GM23248 (cell line): ENCODE data around the gene ZNF70. TPM values are rescaled to one million over a fixed set of nuclear protein-coding genes. Genes with fewer than 3 reads are reported as not detected.

ENCODE experiments used
- DNase-seq: peaks from one replicate; pipeline ENCODE4 v3.0.0-alpha.2; 2015
- H2AFZ ChIP-seq: fragments of 200-600 bp; sonication (generic); 2 replicates; pipeline ENCODE4 v1.6.1; 2016; ENCODE audit warnings: antibody characterized with exemption
- H3F3A ChIP-seq: fragments of 200-600 bp; sonication (generic); 2 replicates; pipeline ENCODE4 v1.6.1; 2016; ENCODE audit warnings: mild to moderate bottlenecking, antibody characterized with exemption, mixed run types; ENCODE audit not compliant: insufficient read depth
- H3K27ac ChIP-seq: fragments of 200-600 bp; sonication (generic); 2 replicates; pipeline ENCODE4 v1.5.1; 2016; ENCODE audit warnings: mild to moderate bottlenecking
- H3K27me3 ChIP-seq: fragments of 200-600 bp; sonication (generic); replicated peaks from 2 replicates; pipeline ENCODE4 v1.6.1; 2016; ENCODE audit warnings: mild to moderate bottlenecking; ENCODE audit not compliant: insufficient read depth
- H3K36me3 ChIP-seq: fragments of 200-600 bp; sonication (generic); 2 replicates; pipeline ENCODE4 v1.6.1; 2016; ENCODE audit warnings: low read depth, mild to moderate bottlenecking
- H3K4me1 ChIP-seq: fragments of 200-600 bp; sonication (generic); 2 replicates; pipeline ENCODE4 v1.6.1; 2016; ENCODE audit warnings: mild to moderate bottlenecking; ENCODE audit not compliant: insufficient read depth
- H3K4me2 ChIP-seq: fragments of 200-600 bp; sonication (generic); one replicate; pipeline ENCODE4 v1.6.1; 2016; ENCODE audit warnings: mild to moderate bottlenecking; ENCODE audit not compliant: unreplicated experiment
- H3K4me3 ChIP-seq: fragments of 200-600 bp; sonication (generic); 2 replicates; pipeline ENCODE4 v1.5.1; 2016; ENCODE audit warnings: mild to moderate bottlenecking
- H3K79me2 ChIP-seq: fragments of 200-600 bp; sonication (generic); 2 replicates; pipeline ENCODE4 v1.6.1; 2016; ENCODE audit warnings: mild to moderate bottlenecking; ENCODE audit not compliant: insufficient read depth
- H3K9ac ChIP-seq: fragments of 200-600 bp; sonication (generic); 2 replicates; pipeline ENCODE4 v1.6.1; 2016; ENCODE audit warnings: mild to moderate bottlenecking
- H3K9me2 ChIP-seq: fragments of 200-600 bp; sonication (generic); 2 replicates; pipeline ENCODE4 v1.6.1; 2016; ENCODE audit warnings: mixed run types, mild to moderate bottlenecking, moderate library complexity; ENCODE audit not compliant: insufficient read depth
- H3K9me3 ChIP-seq: fragments of 200-600 bp; sonication (generic); one replicate; pipeline ENCODE4 v1.6.1; 2017; ENCODE audit warnings: low read depth
- H4K20me1 ChIP-seq: fragments of 200-600 bp; sonication (generic); 2 replicates; pipeline ENCODE4 v1.6.0; 2016; ENCODE audit not compliant: insufficient read depth
- EZH2 ChIP-seq: fragments of 200-600 bp; sonication (generic); IDR thresholded peaks from 2 replicates; pipeline ENCODE4 v1.6.1; 2018; ENCODE audit warnings: antibody characterized with exemption, mild to moderate bottlenecking; ENCODE audit not compliant: insufficient read depth, poor library complexity, severe bottlenecking
- EZH2phosphoT487 ChIP-seq: fragments of 200-600 bp; sonication (generic); IDR thresholded peaks from 2 replicates; pipeline ENCODE4 v1.6.1; 2018; ENCODE audit warnings: antibody characterized with exemption, moderate library complexity, mild to moderate bottlenecking, low read depth; ENCODE audit not compliant: insufficient read depth
- WGBS, 2 experiments: methylation state at CpG; one replicate each; pipeline ENCODE4 v1.1.6; 2015 to 2017; ENCODE audit warnings: low lambda C conversion rate in 2 of 2, low coverage in 1 of 2; ENCODE audit errors: missing lambda C conversion rate in 2 of 2; 5-methylcytosine and 5-hydroxymethylcytosine counted together
- in situ Hi-C: fragments of 300-500 bp; cut with MboI; formaldehyde crosslinking; loops from 2 replicates; pipeline ENCODE4 v1.15.0; 2020
- polyA plus RNA-seq: library from polyadenylated mRNA; unstranded; fragments of >200 nt; fragmentation: Nextera tagmentation; extraction: Ambion mirVana; gene quantifications from 2 replicates; pipeline ENCODE4 v1.2.1, GENCODE V29; 2016
- total RNA-seq: library from RNA; depleted of rRNA; stranded (reverse); fragments of >200 nt; shearing (Covaris generic); gene quantifications from 2 replicates; pipeline ENCODE4 v1.2.3, GENCODE V29; 2014

ZNF70 gene
- total and polyA plus RNA-seq, 2 experiments from 2014 or later = 1.0 to 2.5 TPM

- 2 to 3% methylated on average over 5 of the region's 5 CpGs for WGBS, 2 experiments
- peak overlapping the region; percentile 59 for H2AFZ ChIP-seq
- H3K9me3 ChIP-seq = no peaks in the 10 kb centered on the region
- peak overlapping the region; percentile 93 for H3K4me3 ChIP-seq
- peak overlapping the region; percentile 99 for H3K9ac ChIP-seq
- H3K79me2 ChIP-seq = peaks cover 53% of the 10 kb centered on the region
- H3K4me2 ChIP-seq = peak overlapping the region; percentile 89
- H3K9me2 ChIP-seq = no peaks in the 10 kb centered on the region
- peaks cover 22% of the 10 kb centered on the region; the same call in 1 of the 2 replicates for H4K20me1 ChIP-seq
- H3K27ac ChIP-seq = peak overlapping the region; percentile 98
- H3K27me3 ChIP-seq = no peaks in the 10 kb centered on the region
- H3F3A ChIP-seq = peaks cover 10% of the 10 kb centered on the region
- no peak for DNase-seq
- in situ Hi-C loops = no loop called here
- TF ChIP-seq EZH2 (no peak), EZH2phosphoT487 (no peak)
- H3K4me1 ChIP-seq = peaks cover 27% of the 10 kb centered on the region
- no peaks in the 10 kb centered on the region for H3K36me3 ChIP-seq
These were observed 36.6 kb upstream of the ZNF70 start for GRCh38 chr22:23787600-23787896.

- no peaks in the 10 kb centered on the region for H3K9me2 ChIP-seq
- peak within 1 kb of the TSS; percentile 87 for H2AFZ ChIP-seq
- H3K27me3 ChIP-seq = no peaks in the 10 kb centered on the region
- 1% methylated on average over 60 to 79 of the region's 97 CpGs for WGBS, 2 experiments
- no peaks in the 10 kb centered on the region for H3K36me3 ChIP-seq
- peaks cover 12% of the 10 kb centered on the region for H3F3A ChIP-seq
- H3K9me3 ChIP-seq = no peaks in the 10 kb centered on the region
- TF ChIP-seq EZH2 (no peak), EZH2phosphoT487 (no peak)
- peak within 1 kb of the TSS; percentile 93 for H3K4me3 ChIP-seq
- peak; percentile 99 for DNase-seq
- H3K4me1 ChIP-seq = peaks cover 31% of the 10 kb centered on the region
- H4K20me1 ChIP-seq = peaks cover 18% of the 10 kb centered on the region; the same call in 1 of the 2 replicates
- peak within 1 kb of the TSS; percentile 99 for H3K9ac ChIP-seq
- H3K4me2 ChIP-seq = peak within 1 kb of the TSS; percentile 89
- in situ Hi-C loops = no loop called here
- H3K27ac ChIP-seq = peak within 1 kb of the TSS; percentile 98
- H3K79me2 ChIP-seq = peaks cover 47% of the 10 kb centered on the region
These were observed 36.1 kb upstream of the ZNF70 start, which contains the start of gene SMARCB1 for GRCh38 chr22:23786752-23787599. SMARCB1 (plus strand) TSS chr22:23786966; CDS start chr22:23787170, 204 bp downstream.

GRCh38 chr22:23786261-23786710 lies 35.4 kb upstream of the ZNF70 start:
- TF ChIP-seq EZH2 (no peak), EZH2phosphoT487 (no peak)
- H3F3A ChIP-seq = peaks cover 9% of the 10 kb centered on the region
- no peaks in the 10 kb centered on the region for H3K9me2 ChIP-seq
- H3K4me1 ChIP-seq = peaks cover 32% of the 10 kb centered on the region
- peak overlapping the region; percentile 87 for H2AFZ ChIP-seq
- WGBS, 2 experiments = 14 to 16% methylated on average over 9 of the region's 9 CpGs
- no peak for DNase-seq
- peaks cover 12% of the 10 kb centered on the region; the same call in 1 of the 2 replicates for H4K20me1 ChIP-seq
- no peaks in the 10 kb centered on the region for H3K27me3 ChIP-seq
- peak overlapping the region; percentile 98 for H3K27ac ChIP-seq
- H3K36me3 ChIP-seq = no peaks in the 10 kb centered on the region
- H3K79me2 ChIP-seq = peaks cover 40% of the 10 kb centered on the region
- in situ Hi-C loops = no loop called here
- peak overlapping the region; percentile 89 for H3K4me2 ChIP-seq
- peak overlapping the region; percentile 99 for H3K9ac ChIP-seq
- peak overlapping the region; percentile 93 for H3K4me3 ChIP-seq
- H3K9me3 ChIP-seq = no peaks in the 10 kb centered on the region

- H3K79me2 ChIP-seq = peaks cover 20% of the 10 kb centered on the region
- DNase-seq = no peak
These were observed 33.4 kb upstream of the ZNF70 start for GRCh38 chr22:23784215-23784732.

More at GRCh38 chr22:23784215-23784732, 33.4 kb upstream of the ZNF70 start:
- Histone ChIP-seq H3F3A (peaks cover 3% of the 10 kb centered on the region; the same call in 1 of the 2 replicates), H4K20me1 (peaks cover 3% of the 10 kb centered on the region; the same call in 1 of the 2 replicates), H3K27me3 (no peaks in the 10 kb centered on the region), H3K9me3 (no peaks in the 10 kb centered on the region), H3K4me1 (peaks cover 26% of the 10 kb centered on the region), H2AFZ (no peak overlapping the region), H3K9me2 (no peaks in the 10 kb centered on the region), H3K36me3 (no peaks in the 10 kb centered on the region), H3K27ac (no peak overlapping the region), H3K4me3 (no peak overlapping the region), H3K4me2 (no peak overlapping the region), H3K9ac (no peak overlapping the region)
- in situ Hi-C loops = no loop called here
- TF ChIP-seq EZH2 (no peak), EZH2phosphoT487 (no peak)
- 80 to 87% methylated on average over 8 of the region's 8 CpGs for WGBS, 2 experiments
